GM19025 (cell line): ENCODE data around the gene TNRC6C.
A peak's percentile ranks its signal among the peaks of the same experiment; 100 is the strongest.
"Not testable (repeated sequence)": the region's sequence is repeated elsewhere in the genome, so short reads cannot be mapped to it uniquely, and the experiment has no call there.

ENCODE experiments used
- ATAC-seq: cut with Tn5 transposase; IDR thresholded peaks from one replicate; pipeline ENCODE4 v1.9.1; 2021; ENCODE audit warnings: mild to moderate bottlenecking, low read depth, moderate library complexity; ENCODE audit not compliant: unreplicated experiment

Gene TNRC6C

DNA sequence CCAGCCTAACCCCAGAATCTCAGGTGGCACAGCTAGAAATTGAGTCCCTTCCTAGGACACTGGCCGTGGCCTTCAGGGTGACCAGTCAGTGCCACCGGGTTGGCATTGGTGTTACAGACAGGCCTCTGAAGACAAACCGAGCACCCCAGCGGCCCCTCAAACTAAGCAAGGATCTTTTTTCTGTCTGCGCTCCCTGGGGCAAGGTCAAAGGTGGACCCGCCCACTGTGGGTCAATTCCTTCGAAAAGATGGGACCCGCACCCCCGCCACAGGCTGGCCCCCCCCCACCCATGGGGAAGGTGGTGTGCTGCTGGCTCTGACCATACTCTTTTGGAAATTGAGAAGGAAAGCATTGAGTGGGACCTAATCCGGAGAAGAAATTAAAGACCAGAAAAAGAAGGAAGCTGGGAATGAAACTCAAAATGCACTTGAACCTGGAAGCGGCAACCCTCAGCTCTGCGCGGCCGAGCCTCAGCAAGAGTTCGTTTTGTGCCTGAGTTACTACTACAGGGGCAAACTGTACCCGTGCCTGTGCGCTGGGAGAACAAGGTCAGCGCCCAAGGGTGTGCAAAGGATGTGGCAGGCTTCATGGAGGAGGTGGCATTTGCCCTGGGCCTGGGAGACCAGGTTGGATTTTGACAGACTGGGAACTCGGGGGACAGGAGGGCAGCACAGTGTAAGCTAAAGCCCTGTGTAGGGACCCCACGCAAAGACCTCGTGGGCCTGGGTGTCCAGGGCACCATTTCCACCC is 149.6 kb downstream of the TNRC6C start:
- no peak for ATAC-seq

DNA sequence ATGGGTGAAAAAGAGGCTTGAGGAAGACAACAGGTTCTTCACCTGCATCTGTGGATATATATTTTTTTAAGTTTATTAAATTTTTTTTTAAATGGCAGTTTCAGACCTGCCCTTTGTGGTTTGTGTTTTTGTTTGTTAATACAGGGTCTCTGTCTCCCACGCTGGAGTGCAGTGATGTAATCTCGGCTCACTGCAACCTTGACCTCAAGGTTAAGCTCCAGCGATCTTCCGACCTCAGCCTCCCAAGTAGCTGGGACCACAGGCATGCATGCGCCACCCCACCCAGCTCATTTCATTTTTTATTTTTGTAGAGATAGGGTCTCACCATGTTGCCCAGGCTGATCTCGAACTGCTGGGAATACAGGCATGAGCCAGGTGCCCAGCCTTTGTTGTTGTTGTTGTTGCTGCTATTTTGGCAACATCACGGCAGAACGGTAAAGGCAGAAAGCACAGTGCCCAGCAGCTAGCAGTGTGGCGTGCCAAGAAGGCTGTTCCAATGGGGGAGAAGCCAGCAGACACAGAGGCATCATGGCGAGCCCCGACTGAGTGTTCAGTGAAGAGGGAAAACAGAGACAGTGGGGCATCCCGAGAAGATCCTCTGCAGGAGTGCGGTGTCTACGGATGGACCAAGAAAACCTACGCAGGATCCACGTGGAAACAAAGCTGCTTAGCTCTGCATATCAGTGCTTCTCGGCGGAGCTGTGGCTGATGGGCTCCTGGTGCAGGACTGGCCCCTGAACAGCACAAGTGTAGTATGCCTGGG is 150.4 kb downstream of the TNRC6C start:
- ATAC-seq, result no peak

DNA sequence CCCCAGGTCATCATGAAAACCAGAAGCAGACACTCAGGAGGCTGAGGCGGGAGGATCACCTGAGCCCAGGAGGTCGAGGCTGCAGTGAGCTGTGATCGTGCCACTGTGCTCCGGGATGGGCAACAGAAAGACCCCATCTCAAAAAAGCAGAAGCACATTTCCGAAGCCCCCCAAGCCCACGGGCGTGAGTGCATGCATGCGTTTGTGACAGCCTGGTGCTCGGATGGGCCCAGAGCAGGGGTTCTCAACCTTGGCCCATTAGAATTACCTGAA is 150.9 kb downstream of the TNRC6C start:
- no peak for ATAC-seq

DNA sequence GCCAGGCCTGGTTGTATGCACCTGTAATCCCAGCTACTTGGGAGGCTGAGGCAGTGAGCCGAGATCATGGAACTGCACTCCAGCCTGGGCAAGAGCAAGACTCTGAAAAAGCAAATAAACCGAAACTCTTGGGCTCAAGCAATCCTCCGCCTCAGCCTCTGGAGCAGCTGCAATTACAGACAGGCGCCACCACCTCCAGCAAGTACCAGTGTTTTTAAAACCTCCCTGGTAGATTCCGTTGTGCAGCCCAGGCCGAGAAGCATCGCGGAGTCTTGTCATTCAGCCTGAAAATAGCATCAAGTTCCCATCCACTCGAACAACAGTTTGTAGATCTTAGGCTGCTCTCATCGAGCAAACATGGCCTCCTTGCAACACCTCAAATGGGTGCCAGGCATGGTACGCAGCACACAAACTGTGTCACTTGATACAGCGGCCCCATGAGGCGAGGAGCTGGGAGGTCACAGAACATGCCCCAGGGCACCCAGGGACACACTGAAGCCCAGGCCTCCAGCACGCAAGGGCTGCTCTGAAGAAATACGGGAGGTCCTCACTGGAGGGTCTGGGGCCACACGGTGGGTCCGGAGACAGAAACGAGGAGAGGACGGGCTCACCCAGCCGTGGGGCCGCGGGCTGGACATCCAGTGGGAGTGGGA is 152.0 kb downstream of the TNRC6C start:
- no peak for ATAC-seq

DNA sequence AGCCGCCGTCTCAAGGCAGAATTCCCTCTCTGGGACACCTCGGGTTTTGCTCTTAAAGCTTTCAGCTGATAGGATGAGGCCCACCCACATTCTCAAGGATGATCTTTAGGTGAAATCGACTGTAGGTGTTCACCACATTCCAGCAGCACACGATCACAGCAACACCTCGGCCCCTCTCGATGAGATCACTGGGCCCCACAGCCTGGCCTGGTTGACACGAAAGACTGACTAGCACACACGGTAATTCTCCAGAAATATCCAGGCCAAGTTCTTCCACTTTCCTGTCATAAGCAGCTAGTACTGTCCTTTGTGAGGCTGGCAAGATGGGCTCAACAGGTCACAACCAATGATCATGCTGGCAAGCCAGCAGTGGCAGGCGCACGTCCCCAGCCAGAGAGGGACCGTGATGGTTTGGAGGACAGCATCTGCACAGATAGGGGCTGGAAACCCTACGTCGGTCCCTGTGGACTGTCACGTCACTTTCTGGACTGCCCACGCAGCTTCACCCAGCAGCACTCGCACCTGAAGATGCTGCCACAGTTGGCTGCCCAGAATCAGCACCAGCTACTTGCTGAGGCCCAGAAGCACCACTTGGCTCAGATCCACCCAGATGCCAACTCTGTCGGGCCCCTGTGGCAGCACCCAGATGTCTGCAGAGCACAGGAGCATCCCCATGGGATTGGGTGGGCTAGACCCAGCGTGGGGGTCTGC is 152.7 kb downstream of the TNRC6C start:
- no peak for ATAC-seq

DNA sequence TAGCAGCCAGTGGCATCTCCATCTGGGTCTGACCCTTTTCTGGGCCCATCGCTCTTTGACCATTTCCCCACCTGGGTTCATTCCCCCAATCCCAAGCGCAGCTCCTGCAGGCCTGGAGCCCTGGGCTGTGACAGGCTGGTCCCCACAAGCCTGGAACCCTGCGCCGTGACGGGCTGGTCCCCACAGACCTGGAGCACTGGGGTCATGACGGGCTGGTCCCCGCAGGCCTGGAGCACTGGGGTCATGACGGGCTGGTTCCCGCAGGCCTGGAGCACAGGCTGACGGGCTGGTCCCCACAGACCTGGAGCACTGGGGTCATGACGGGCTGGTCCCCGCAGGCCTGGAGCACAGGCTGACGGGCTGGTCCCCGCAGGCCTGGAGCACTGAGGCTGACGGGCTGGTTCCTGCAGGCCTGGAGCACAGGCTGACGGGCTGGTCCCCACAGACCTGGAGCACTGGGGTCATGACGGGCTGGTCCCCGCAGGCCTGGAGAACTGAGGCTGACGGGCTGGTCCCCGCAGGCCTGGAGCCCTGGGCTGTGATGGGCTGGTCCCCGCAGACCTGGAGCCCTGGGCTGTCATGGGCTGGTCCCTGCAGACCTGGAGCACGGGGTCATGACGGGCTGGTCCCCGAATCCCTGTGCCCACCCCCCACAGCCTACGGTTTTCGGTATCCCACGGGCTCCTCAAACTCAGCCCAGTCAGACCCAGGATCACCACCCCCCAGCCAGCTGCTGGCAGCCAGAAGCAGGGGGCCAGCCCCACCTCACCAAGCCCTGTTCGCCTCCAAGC is 153.4 kb downstream of the TNRC6C start:
- ATAC-seq, result no peak

DNA sequence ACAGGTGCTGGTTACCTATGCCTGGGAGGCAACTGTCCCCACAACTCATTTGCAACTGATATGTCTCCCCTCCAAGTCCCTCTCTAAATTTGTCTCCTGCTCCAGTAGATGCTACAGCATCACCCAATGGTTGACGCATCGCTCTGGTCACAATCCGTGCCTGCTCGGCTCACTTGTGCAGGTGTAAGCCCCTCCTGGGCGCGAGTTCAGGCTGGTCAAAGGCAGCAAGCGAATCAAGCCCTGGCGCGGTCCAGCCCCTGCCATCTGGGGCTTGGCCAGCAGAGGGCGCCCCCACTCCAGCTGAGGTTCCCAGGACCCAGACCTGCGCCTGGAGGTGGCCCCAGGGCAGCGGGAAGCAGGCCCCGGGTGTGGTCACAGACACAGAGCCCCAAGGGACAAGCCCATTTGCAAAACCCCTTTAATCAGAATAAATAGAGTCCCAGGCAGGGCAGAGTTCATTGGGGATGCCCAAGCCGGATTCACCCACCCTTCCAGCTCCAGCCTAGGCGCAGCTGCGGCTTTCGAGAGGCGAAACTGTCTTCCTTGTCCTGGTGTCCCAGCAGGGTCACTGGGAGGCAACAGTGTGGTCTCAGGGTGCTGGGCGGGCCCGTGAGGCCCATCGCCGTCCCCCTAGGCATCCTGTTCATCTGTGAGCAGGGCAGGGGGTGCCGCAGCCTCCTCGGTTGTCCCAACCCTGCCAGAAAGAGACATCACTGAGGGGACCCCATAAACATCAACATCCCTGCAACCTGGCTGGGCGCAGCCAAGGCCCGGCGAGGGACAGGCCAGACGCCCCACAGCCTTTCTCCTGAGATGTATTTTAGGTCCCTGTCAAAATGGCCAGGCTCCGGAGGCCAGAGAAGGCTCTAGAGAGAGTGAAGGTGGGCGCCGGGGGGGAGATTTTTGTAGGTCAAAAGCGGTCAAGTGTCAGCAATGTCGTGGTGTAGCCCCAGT is 154.3 kb downstream of the TNRC6C start:
- ATAC-seq, result peak; percentile 62

DNA sequence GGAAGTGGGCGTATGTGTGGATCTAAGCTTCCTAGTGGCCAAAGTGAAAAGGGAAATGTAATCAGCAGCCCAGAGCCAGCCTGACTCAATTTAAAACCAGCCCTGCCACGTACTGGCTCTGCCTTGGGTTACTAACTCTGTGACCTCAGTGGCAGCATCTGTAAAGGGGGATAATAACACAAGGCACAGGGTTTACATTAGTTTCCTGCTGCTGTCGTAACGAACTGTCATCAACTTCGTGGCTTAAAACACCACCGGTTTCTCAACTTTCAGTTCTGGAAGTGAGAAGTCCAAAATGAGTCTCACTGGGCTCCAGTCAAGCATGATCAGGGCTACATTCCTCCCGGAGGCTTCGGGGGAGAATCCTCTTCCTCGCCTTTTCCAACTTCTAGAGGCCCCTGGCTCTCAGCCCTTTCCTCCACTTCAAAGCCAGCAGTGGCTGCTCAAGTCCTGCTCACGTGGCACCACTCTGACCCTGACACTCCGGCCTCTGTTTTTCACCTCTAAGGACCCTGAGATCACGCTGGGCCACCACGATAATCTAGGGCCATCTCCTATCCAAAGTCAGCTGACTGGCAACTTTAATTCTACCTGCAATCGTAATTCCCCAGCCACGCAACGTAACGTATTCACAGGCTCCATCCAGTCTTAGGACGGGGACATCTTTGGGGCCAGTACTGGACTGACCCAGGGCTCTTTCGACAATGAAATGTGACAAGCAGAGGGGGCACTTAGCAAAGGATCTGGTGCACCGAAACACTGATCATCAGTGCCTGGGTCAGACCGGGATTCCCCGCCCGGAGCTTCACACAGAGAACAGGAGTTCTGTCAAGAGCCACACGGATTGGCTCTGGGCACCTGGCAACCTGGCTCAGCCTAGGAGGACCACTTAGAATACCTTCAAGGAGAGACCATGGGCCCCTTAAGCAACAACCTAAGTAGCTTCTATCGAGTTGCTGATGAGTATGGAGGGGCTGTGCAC is 155.6 kb downstream of the TNRC6C start:
- no peak for ATAC-seq

DNA sequence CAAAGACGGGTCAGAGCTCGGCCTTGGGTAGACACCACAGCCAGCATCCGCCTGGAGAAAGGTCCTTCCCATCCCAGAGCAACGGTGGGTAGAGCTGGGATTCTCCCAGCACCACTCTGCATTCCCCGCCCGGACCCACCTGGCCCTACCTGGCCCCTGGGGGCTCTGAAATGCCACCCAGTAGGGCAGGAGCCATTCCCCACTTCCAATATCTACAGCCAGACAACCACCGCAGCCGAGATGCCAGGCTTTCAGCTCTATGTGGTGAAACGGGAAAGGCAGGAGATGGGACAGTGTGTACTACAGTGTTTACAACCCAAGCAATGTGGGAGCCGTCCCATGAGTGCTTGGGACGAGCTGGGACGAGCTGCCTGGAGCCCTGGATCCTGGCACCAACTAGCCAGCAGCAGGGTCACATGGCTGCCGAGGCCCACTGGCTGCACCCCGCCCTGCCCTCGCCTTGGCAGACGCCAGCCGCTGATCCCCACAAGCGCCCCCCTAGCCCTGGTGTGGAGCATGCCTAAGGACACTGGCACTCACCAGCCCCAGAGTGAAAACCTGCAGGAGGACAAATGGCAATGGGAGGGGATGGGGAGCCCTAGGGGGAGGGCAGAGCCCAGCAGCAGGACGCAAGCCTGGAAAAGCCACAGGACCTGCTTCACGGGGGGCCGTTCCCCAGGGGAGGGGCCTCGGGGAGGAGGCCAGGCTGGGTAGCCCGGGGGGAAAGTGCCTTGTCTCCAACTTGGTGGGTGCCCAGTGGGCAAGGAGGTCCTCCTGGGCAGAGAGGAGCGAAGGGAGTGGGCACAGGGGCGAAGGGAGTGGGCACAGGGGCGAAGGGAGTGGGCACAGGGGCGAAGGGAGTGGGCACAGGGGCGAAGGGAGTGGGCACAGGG is 156.6 kb downstream of the TNRC6C start:
- ATAC-seq, result no peak

DNA sequence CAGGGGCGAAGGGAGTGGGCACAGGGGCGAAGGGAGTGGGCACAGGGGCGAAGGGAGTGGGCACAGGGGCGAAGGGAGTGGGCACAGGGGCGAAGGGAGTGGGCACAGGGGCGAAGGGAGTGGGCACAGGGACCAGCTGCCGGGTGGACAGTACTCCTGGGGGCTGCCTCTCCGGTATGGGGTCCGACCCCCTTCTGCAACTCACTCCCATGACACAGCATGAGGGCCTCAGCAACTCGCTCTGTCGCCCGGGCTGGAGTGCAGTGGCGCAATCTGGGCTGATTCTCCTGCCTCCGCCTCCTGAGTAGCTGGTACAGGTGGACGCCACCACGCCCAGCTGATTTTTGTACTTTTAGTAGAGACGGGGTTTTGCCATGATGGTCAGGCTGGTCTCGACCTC is 157.3 kb downstream of the TNRC6C start:
- ATAC-seq, result not testable (repeated sequence)

DNA sequence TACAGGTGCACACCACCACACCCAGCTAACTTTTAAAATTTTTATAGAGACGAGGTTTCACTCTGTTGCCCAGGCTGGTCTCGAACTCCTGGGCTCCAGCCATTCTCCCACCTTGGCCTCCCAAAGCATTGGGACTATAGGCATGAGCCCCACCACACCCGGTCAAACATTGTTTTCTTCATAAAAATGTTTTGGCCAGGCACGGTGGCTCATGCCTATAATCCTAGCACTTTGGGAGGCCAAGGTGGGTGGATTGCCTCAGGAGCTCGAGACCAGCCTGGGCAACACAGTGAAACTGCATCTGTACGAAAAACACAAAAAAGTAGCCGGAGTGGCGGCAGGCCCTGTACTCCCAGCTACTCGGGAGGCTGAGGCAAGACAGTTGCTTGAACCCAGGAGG is 157.9 kb downstream of the TNRC6C start:
- ATAC-seq, result no peak

DNA sequence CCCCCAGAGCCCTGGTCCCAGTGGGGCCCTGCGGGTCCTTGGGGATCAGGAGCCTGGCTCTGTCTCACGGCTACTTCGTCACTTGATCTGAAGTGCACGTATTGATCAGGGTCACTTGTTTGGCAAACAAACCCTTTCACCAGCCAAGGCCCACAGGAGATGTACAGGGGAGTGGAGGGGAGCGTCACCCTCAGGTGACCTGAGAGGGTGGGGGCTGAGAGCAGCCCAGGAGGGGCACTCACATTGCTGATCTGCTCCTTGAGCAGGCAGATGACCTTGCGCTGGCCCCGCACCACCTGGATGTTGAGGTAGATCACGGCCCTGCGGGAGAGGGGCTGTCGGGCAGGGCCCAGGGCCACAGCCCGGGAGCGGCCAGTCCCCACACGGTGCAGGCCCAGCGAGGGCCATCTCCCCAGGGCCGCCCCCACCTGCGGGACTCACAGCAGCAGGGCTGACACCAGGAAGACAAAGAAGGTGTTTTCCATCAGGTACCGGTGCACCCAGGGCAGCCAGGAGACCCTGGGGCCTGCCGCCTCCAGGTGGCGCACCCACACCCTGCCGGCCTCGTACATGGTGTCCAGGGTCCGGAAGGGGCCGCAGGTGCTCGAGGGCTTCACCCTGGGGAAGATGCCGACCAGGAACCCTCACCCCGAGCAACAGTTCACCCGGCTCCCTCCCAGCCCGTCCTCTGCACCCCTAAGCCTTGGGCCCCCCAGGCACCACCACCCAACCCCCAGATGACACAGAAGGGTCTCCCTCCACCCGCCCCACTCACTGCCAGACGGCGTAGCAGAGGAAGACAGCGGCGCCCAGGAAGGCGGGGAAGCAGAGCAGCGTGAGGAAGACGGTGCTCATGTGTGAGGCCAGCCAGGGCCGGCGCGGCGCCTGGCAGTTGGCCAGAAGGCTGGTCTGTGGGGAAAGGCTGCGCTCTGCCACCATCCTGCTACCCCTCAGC is 158.8 kb downstream of the TNRC6C start:
- ATAC-seq, result no peak

DNA sequence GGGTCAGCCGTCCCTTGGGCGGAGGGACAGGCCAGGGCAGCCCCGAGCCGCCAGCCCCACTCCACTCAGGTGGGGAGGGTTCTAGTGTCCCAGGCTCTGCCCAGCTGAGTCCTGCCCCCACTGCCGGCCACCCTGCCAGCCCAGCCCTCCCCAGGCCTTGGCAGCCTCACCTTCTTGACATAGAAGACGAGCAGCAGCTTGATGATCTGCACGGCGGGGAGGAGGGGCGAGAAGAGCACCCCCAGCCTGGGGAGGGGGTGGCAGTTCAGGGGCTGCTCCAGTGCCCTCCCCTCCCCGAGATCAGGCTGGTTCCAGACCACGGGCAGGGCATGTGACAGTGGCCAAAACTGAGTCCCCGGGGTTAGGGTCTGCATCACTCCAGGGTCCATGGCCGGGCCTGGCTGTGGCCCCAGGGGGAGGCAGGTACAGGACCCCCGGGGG is 160.3 kb downstream of the TNRC6C start:
- no peak for ATAC-seq

DNA sequence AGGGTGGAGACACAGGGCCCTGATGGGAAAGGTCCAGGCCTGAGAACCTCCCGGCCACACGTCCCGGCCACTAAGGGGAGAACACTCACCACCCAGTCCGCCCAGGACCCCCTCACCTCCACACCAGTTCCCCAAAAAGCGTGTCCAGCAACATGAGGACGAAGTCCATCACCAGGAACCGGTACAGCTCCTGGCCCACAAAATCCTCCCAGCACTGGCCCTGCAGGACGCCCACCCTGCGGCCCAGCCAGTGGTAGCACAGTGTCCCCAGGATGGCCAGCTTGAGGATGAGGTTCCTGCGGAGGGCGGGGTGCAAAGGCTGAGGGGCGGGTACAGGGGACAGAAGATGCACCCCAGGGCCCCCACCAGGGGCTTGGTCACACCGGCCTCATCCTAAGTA is 162.0 kb downstream of the TNRC6C start:
- no peak for ATAC-seq

DNA sequence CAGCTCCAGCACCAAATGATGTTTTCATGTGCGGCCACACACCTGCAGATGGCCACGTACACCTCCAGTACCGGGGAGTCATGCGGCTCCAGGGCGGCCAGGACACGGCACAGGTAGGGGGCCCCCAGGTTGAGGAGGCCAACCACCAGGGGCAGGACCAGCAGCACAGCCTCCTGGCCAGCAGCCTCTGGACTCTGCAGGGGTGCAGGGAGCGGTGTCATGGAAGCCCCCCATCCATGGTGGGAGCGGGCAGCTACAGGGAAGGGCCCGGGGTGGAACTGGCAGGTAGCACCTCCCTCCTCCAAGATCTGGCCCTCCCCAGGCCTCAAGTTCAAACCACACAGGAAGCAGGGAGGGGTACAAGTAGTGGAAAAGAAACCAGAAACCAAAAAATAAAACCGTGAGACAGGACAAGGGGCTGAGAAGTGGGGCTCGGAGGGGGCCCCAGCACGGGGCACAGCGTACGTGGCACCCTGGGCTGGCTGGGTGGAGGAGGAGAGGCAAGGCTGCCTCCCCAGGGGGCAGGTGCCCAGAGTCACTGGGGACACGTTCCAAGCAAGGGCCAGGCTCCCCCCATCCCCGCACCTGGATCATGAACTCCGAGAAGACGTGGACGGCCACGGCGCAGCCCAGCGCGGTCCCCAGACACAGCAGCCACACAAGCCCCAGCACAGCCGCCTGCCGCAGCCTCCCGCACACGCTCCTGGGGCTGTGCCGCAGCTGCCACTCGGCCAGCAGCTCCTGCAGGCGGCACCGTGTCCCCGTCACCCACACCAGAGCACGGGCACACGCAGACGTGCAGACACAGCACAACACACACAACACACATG is 162.7 kb downstream of the TNRC6C start:
- no peak for ATAC-seq
